ENCODE results near the gene OGFOD2. TPM values are rescaled to one million over a fixed set of nuclear protein-coding genes. Genes with fewer than 3 reads are reported as not detected.

The OGFOD2 gene
- total and polyA plus RNA-seq, 9 of the 15 experiments (the other 6 are each of a cell fraction or from before 2014, with no cell fraction given), result 1.4 to 111 (median 18.5) TPM

DNA sequence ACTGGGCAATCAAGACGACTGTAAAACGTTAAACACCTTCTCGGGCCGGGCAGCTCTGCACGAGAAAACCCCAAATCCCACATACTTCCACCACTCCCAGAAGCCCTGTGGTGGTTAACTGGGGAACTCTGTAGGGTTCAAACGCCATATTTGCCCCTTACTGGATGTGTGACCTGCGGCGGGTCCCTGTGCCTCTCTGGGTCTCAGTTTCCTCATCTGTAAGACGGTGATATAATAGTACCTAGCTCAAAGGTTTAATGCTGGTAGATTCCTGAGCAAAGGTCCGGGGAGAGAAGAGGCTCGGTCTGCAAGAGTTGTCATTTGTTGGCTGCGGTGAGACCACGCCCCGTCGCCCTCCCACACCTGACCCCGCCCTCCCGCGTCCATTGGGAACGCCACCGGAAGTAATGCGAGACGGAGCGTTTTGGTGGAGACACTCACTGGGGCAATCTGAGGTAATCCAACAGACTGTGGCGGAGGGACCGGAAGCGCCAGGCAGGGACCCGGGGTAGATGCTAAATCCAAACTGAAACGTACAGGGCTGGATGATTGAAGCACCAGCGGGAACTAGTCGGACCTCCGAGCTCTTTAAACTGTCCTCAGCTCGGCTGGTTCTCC, 661 bp upstream of the OGFOD2 start (continued):
- no peak for TF ChIP-seq KLF13 (tag; IDR thresholded peaks at IDR 0.05; ENCODE audit: borderline replicate concordance, low read depth)
- TF ChIP-seq HNRNPL (IDR thresholded peaks at IDR 0.05; ENCODE audit: low read depth, low read length), result no peak
- TF ChIP-seq, protein P1, sequence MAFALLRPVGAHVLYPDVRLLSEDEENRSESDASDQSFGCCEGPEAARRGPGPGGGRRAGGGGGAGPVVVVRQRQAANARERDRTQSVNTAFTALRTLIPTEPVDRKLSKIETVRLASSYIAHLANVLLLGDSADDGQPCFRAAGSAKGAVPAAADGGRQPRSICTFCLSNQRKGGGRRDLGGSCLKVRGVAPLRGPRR (CRISPR knock-in tag; IDR thresholded peaks at IDR 0.05), result no peak
- TF ChIP-seq, protein P2, sequence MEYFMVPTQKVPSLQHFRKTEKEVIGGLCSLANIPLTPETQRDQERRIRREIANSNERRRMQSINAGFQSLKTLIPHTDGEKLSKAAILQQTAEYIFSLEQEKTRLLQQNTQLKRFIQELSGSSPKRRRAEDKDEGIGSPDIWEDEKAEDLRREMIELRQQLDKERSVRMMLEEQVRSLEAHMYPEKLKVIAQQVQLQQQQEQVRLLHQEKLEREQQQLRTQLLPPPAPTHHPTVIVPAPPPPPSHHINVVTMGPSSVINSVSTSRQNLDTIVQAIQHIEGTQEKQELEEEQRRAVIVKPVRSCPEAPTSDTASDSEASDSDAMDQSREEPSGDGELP (CRISPR knock-in tag; IDR thresholded peaks at IDR 0.05; ENCODE audit: borderline replicate concordance), result peak; percentile 54; the same call in 1 of the 2 replicates
- peak; percentile 25; the same call in 1 of the 2 replicates for TF ChIP-seq ZNF263 (CRISPR knock-in tag; IDR thresholded peaks at IDR 0.05; ENCODE audit: borderline replicate concordance)
- TF ChIP-seq, protein P3, sequence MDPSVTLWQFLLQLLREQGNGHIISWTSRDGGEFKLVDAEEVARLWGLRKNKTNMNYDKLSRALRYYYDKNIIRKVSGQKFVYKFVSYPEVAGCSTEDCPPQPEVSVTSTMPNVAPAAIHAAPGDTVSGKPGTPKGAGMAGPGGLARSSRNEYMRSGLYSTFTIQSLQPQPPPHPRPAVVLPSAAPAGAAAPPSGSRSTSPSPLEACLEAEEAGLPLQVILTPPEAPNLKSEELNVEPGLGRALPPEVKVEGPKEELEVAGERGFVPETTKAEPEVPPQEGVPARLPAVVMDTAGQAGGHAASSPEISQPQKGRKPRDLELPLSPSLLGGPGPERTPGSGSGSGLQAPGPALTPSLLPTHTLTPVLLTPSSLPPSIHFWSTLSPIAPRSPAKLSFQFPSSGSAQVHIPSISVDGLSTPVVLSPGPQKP (CRISPR knock-in tag; IDR thresholded peaks at IDR 0.05), result no peak
- TF ChIP-seq FOXP1 (CRISPR knock-in tag; IDR thresholded peaks at IDR 0.05), result no peak
- no peak for TF ChIP-seq KLF1 (tag; IDR thresholded peaks at IDR 0.05)
- TF ChIP-seq SMAD4 (CRISPR knock-in tag; conservative IDR thresholded peaks at IDR 0.05), result no peak; the same call in 1 of the 2 replicates
- no peak for TF ChIP-seq ZNF589 (CRISPR knock-in tag; IDR thresholded peaks at IDR 0.05; ENCODE audit: low read depth)
- TF ChIP-seq RFX5 (IDR thresholded peaks at IDR 0.05; ENCODE audit: low read depth, low read length), result no peak
- no peak for TF ChIP-seq ZNF224 (CRISPR knock-in tag; IDR thresholded peaks at IDR 0.05)
- TF ChIP-seq, protein P4, sequence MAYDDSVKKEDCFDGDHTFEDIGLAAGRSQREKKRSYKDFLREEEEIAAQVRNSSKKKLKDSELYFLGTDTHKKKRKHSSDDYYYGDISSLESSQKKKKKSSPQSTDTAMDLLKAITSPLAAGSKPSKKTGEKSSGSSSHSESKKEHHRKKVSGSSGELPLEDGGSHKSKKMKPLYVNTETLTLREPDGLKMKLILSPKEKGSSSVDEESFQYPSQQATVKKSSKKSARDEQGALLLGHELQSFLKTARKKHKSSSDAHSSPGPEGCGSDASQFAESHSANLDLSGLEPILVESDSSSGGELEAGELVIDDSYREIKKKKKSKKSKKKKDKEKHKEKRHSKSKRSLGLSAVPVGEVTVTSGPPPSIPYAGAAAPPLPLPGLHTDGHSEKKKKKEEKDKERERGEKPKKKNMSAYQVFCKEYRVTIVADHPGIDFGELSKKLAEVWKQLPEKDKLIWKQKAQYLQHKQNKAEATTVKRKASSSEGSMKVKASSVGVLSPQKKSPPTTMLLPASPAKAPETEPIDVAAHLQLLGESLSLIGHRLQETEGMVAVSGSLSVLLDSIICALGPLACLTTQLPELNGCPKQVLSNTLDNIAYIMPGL (CRISPR knock-in tag; IDR thresholded peaks at IDR 0.05), result no peak; the same call in 1 of the 2 replicates
- TF ChIP-seq, protein P5, sequence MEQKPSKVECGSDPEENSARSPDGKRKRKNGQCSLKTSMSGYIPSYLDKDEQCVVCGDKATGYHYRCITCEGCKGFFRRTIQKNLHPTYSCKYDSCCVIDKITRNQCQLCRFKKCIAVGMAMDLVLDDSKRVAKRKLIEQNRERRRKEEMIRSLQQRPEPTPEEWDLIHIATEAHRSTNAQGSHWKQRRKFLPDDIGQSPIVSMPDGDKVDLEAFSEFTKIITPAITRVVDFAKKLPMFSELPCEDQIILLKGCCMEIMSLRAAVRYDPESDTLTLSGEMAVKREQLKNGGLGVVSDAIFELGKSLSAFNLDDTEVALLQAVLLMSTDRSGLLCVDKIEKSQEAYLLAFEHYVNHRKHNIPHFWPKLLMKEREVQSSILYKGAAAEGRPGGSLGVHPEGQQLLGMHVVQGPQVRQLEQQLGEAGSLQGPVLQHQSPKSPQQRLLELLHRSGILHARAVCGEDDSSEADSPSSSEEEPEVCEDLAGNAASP (IDR thresholded peaks at IDR 0.05), result no peak
- no peak for TF ChIP-seq U2AF1 (optimal IDR thresholded peaks at IDR 0.05; ENCODE audit: low read depth, low read length)
- no peak for TF ChIP-seq NUFIP1 (IDR thresholded peaks at IDR 0.05; ENCODE audit: partially characterized antibody)
- TF ChIP-seq, protein P6, sequence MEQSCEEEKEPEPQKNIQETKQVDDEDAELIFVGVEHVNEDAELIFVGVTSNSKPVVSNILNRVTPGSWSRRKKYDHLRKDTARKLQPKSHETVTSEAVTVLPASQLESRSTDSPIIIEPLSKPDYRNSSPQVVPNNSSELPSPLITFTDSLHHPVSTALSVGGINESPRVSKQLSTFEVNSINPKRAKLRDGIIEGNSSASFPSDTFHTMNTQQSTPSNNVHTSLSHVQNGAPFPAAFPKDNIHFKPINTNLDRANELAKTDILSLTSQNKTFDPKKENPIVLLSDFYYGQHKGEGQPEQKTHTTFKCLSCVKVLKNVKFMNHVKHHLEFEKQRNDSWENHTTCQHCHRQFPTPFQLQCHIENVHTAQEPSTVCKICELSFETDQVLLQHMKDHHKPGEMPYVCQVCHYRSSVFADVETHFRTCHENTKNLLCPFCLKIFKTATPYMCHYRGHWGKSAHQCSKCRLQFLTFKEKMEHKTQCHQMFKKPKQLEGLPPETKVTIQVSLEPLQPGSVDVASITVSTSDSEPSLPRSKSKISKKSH (CRISPR knock-in tag; IDR thresholded peaks at IDR 0.05), result no peak
- TF ChIP-seq SMC3 (conservative IDR thresholded peaks at IDR 0.05; ENCODE audit: insufficient read depth, low read depth, low read length), result no peak
- no peak for TF ChIP-seq ZNF444 (CRISPR knock-in tag; IDR thresholded peaks at IDR 0.05)
- TF ChIP-seq SREBF1 (IDR thresholded peaks at IDR 0.05; ENCODE audit: borderline replicate concordance, low read depth, low read length), result no peak
- TF ChIP-seq NFIX (CRISPR knock-in tag; IDR thresholded peaks at IDR 0.05; ENCODE audit: low read depth), result no peak

Measured in K562 (cell line).